Measurements from ENCODE around the gene CASKIN1.
"Not testable (repeated sequence)": the region's sequence is repeated elsewhere in the genome, so short reads cannot be mapped to it uniquely, and the experiment has no call there.

GRCh38 chr16:2133797-2134196 lies 62.6 kb downstream of the CASKIN1 start:
- TF ChIP-seq TCF7L2 (IDR thresholded peaks at IDR 0.05; ENCODE audit: borderline replicate concordance, extremely low read depth, insufficient read depth, insufficient read length); EZH2 (IDR thresholded peaks at IDR 0.05); ATF3 (IDR thresholded peaks at IDR 0.05); SP1 (IDR thresholded peaks at IDR 0.05; ENCODE audit: low read depth); CTCF (IDR thresholded peaks at IDR 0.05 in 2 of 3, conservative IDR thresholded peaks at IDR 0.05 in 1 of 3; ENCODE audit: borderline replicate concordance in 1 of 3, insufficient read depth in 1 of 3, low read depth in 2 of 3, low read length in 2 of 3); ZNF274 (IDR thresholded peaks at IDR 0.05; ENCODE audit: low read depth, low read length); EZH2phosphoT487 (IDR thresholded peaks at IDR 0.05; ENCODE audit: borderline replicate concordance); REST (IDR thresholded peaks at IDR 0.05; ENCODE audit: low read depth); POLR2A (IDR thresholded peaks at IDR 0.05; ENCODE audit: borderline replicate concordance, extremely low read depth, insufficient read depth, insufficient read length); ZBTB33 (IDR thresholded peaks at IDR 0.05; ENCODE audit: extremely low read depth, insufficient replicate concordance, low read length); POLR2AphosphoS5 (IDR thresholded peaks at IDR 0.05; ENCODE audit: low read depth, low read length); YY1 (IDR thresholded peaks at IDR 0.05; ENCODE audit: extremely low read depth, insufficient replicate concordance, low read depth, low read length); RAD21 (IDR thresholded peaks at IDR 0.05; ENCODE audit: low read depth): not testable (repeated sequence)
